AG09309 (cell line): ENCODE measurements around the gene FNBP1.
A peak's percentile ranks its signal among the peaks of the same experiment; 100 is the strongest.

Experiments used
- DNase-seq: peaks from one replicate; pipeline ENCODE4 v3.0.0-alpha.2; 2010; ENCODE audit warnings: low read depth
- H3K4me3 ChIP-seq: 2 replicates; pipeline ENCODE4 v1.5.1; 2011; ENCODE audit warnings: mild to moderate bottlenecking, low read depth, low read length, moderate library complexity; ENCODE audit not compliant: control insufficient read depth
- CTCF ChIP-seq: IDR thresholded peaks from 2 replicates; pipeline ENCODE4 v1.5.1; 2011; ENCODE audit warnings: mild to moderate bottlenecking, low read depth, low read length, inconsistent platforms; ENCODE audit not compliant: insufficient read depth, control insufficient read depth; ENCODE audit errors: missing control alignments

FNBP1 gene

DNA sequence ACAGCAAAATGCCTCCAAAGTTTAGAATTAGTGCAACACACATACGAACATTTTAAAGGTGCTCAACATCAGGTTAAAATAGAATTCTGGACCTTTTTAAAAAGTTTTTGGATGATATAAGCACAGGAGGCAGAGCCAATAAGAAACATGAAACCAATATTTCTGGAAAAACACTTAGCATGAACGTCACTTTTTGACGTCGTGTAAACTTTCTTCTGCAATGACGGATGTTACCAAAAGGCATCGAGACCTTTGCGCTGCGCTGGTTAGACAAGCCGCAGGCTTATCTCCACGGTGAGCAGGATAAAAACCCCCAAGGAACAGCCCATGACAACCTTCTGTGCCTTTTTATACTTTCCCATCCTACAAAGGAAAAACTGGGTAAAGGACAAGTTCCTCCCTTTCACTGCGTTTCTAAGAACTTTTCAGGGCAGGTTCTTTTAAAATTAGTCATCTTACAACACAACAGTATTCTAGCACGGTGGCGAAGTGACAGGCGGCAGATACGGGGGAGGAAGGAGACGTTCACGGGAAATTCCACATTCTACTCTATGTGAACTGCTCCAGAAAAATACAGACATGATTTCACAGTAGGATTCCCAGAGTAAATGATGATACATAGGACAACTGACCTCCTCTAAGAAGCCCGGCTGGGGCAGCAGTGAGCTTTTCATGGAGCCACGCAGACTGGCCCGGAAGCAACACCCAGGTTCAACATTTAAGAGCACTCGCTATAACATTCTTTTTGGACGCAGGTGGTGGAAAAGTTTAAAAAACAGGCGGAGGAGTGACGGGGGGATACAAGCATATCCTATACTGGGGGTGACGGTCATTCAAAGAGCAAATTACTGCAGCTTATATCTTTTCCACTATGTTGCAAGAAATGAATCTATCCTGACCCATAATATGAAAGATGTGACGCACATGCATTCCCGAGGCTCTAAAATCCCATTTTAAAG, 155.4 kb downstream of the FNBP1 start:
- H3K4me3 ChIP-seq: no peak overlapping the region
- DNase-seq: peak; percentile 44
- TF ChIP-seq CTCF: peak; percentile 61

GRCh38 chr9:129886226-129887174, 156.5 kb downstream of the FNBP1 start:
- no peak for DNase-seq
- no peak for TF ChIP-seq CTCF
- H3K4me3 ChIP-seq: peak overlapping the region; percentile 17

DNA sequence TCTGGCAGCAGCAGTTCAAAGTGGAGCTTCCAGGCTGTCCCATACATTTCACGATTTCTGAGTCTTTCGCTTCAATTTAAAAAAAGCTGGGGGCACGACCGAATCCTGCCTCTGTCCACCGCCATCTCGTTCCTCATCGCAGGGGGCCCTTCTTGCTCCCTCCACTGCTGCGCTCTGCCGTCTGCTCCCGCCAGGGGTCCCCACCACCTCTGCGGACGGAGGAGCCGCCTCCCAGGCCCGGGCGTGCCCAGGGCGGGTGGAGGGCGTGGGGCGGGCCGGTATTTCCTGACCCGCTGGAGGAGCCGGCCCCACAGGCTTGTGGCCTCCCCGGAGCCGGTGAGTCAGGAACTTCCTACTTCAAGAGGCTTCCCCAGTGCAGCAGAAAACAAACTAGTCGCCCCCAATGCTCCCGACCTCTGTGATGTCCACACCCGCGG, 157.3 kb downstream of the FNBP1 start:
- peak overlapping the region; percentile 17 for H3K4me3 ChIP-seq
- peak; percentile 94 for TF ChIP-seq CTCF
- DNase-seq: peak; percentile 60

DNA sequence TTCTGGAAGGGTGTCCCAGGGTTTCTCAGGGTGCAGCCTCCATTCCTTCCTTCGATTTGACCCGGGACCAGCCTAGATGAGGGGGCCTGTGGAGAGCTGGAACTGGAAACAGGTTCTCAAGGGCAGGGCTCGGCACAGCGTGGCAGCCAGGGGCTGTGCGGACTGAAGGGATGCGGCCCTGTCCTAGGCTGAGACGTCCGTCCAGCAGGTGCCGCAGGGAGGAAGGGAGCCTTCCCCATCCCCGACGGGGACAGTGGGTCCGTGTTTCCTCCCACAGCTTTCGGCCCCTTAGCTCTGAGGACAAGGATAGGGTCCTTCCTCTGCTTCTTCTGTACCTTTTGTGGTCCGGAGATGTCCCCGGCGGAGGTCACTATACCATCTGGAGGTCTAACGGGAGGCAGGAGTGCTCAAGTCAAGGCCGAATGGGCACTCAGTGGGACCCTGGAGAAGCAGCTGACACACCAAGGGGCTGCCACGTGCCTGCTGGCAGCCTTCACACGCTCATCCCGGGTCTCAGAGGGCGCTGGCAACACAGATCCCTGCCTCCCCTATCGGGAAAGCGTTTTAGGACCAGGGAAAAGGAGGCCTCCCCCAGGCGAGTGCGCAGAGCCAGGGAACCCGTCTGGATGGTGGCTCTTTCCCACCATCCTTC, 157.8 kb downstream of the FNBP1 start:
- H3K4me3 ChIP-seq: peak overlapping the region; percentile 1; the same call in 1 of the 2 replicates
- DNase-seq: no peak

GRCh38 chr9:129884220-129885017, 158.6 kb downstream of the FNBP1 start:
- no peak for DNase-seq
- no peak overlapping the region for H3K4me3 ChIP-seq
- peak; percentile 2 for TF ChIP-seq CTCF

More for the DNA sequence above, 157.8 kb downstream of the FNBP1 start:
- TF ChIP-seq CTCF: peak; percentile 1
